H1 (cell line): ENCODE data around the gene NTN1. TPM values are rescaled to one million over a fixed set of nuclear protein-coding genes. Genes with fewer than 3 reads are reported as not detected.

Source experiments
- CTCF ChIA-PET: fragments of 300-600 bp; sonication (Branson Sonifier 250); formaldehyde crosslinking; loops from one replicate; lab custom pipeline; 2021; ENCODE audit not compliant: partially characterized antibody; lab: Charles Lee
- POLR2A ChIA-PET: fragments of 300-600 bp; sonication (Branson Sonifier 250); formaldehyde crosslinking; loops from one replicate; lab custom pipeline; 2021; ENCODE audit warnings: inconsistent platforms; ENCODE audit not compliant: partially characterized antibody; lab: Charles Lee
- DNase-seq, 2 experiments: peaks; one replicate each; pipeline versions ENCODE4 v3.0.0 to v3.0.0-alpha.2; 2010 to 2022; ENCODE audit warnings: low spot score in 2 of 2, low read depth in 1 of 2, mixed read lengths in 1 of 2
- FAIRE-seq: peaks from 2 replicates; lab custom pipeline; 2011; peaks lifted over from hg19 to GRCh38; lab: Jason Lieb, UNC
- H2AFZ ChIP-seq: 2 replicates; pipeline ENCODE4 v1.8.1; 2012; ENCODE audit warnings: low read length, inconsistent platforms
- H2AK5ac ChIP-seq: 2 replicates; pipeline ENCODE4 v1.6.1; 2013; ENCODE audit warnings: low read depth, low read length
- H2BK120ac ChIP-seq: replicated peaks from 2 replicates; pipeline ENCODE3; 2013; ENCODE audit warnings: low read depth, low read length, inconsistent platforms
- H2BK12ac ChIP-seq: 2 replicates; pipeline ENCODE4 v1.6.1; 2013; ENCODE audit warnings: low read depth, low read length
- H2BK15ac ChIP-seq: 2 replicates; pipeline ENCODE4 v1.6.1; 2013; ENCODE audit warnings: low read length
- H2BK20ac ChIP-seq: 2 replicates; pipeline ENCODE4 v1.6.1; 2013; ENCODE audit warnings: low read length
- H2BK5ac ChIP-seq: 2 replicates; pipeline ENCODE4 v1.6.1; 2013; ENCODE audit warnings: low read depth, low read length
- H3K14ac ChIP-seq: 2 replicates; pipeline ENCODE4 v1.6.1; 2013; ENCODE audit warnings: inconsistent platforms; ENCODE audit not compliant: insufficient read length
- H3K18ac ChIP-seq: 2 replicates; pipeline ENCODE4 v1.6.1; 2013; ENCODE audit warnings: low read length; ENCODE audit errors: extremely low read depth
- H3K23ac ChIP-seq: 2 replicates; pipeline ENCODE4 v1.6.1; 2013; ENCODE audit warnings: inconsistent platforms; ENCODE audit not compliant: insufficient read length
- H3K23me2 ChIP-seq: 2 replicates; pipeline ENCODE4 v1.6.1; 2013; ENCODE audit warnings: low read depth, low read length
- H3K27ac ChIP-seq: 2 replicates; pipeline ENCODE4 v1.6.1; 2011; ENCODE audit warnings: low read depth, low read length, inconsistent platforms
- H3K27me3 ChIP-seq, 4 experiments: replicated peaks in 1 of 4; 1 replicate in 1 of 4; 2 replicates in 3 of 4; pipeline versions ENCODE4 v1.6.1 to v1.8.1; 2011 to 2013; ENCODE audit warnings: low read length in 3 of 4, mild to moderate bottlenecking in 3 of 4, inconsistent platforms in 2 of 4, mixed read lengths in 2 of 4, moderate library complexity in 1 of 4; ENCODE audit not compliant: control insufficient read depth in 3 of 4, insufficient read depth in 3 of 4; ENCODE audit errors: extremely low read depth in 1 of 4
- H3K36me3 ChIP-seq, 4 experiments: 2 replicates each; pipeline versions ENCODE4 v1.6.1 to v1.8.1; 2011 to 2013; ENCODE audit warnings: mild to moderate bottlenecking in 4 of 4, low read length in 3 of 4, moderate library complexity in 2 of 4, control low read depth in 1 of 4, inconsistent platforms in 1 of 4; ENCODE audit not compliant: insufficient read depth in 4 of 4, control insufficient read depth in 2 of 4
- H3K4ac ChIP-seq: replicated peaks from 2 replicates; pipeline ENCODE3; 2013; ENCODE audit warnings: low read length, low read depth, mixed read lengths, inconsistent platforms; ENCODE audit not compliant: insufficient read length
- H3K4me1 ChIP-seq, 4 experiments: replicated peaks in 1 of 4; 1 replicate in 1 of 4; 2 replicates in 3 of 4; pipeline versions ENCODE4 v1.6.1 to v1.8.1; 2011 to 2013; ENCODE audit warnings: low read length in 3 of 4, inconsistent platforms in 2 of 4, mixed read lengths in 1 of 4; ENCODE audit not compliant: insufficient read depth in 4 of 4, control insufficient read depth in 3 of 4
- H3K4me2 ChIP-seq, 2 experiments: 2 replicates each; pipeline versions ENCODE4 v1.6.1 to v1.8.1; 2011 to 2013; ENCODE audit warnings: low read depth in 2 of 2, low read length in 2 of 2, control low read depth in 1 of 2, inconsistent platforms in 1 of 2, mild to moderate bottlenecking in 1 of 2; ENCODE audit not compliant: insufficient read depth in 1 of 2
- H3K4me3 ChIP-seq, 4 experiments: fragments of 200-600, 300-600 bp in 1 of 4; sonication (generic), shearing (Covaris generic), sonication (Bioruptor Twin) in 1 of 4; 2 replicates each; pipeline versions ENCODE4 v1.5.1 to v1.8.1; 2011 to 2016; ENCODE audit warnings: low read length in 4 of 4, low read depth in 3 of 4, control low read depth in 2 of 4, inconsistent platforms in 2 of 4, mild to moderate bottlenecking in 2 of 4, mixed read lengths in 1 of 4, moderate library complexity in 1 of 4; ENCODE audit not compliant: insufficient read depth in 2 of 4; ENCODE audit errors: extremely low read depth in 1 of 4
- H3K56ac ChIP-seq: replicated peaks from 2 replicates; pipeline ENCODE3; 2013; ENCODE audit warnings: low read depth, mild to moderate bottlenecking, mixed read lengths, low read length, inconsistent platforms; ENCODE audit not compliant: insufficient read length
- H3K79me1 ChIP-seq: 2 replicates; pipeline ENCODE4 v1.6.1; 2013; ENCODE audit warnings: low read depth, low read length, control low read depth
- H3K79me2 ChIP-seq, 2 experiments: 2 replicates each; pipeline versions ENCODE4 v1.6.1 to v1.8.1; 2012 to 2013; ENCODE audit warnings: low read length in 2 of 2, mild to moderate bottlenecking in 2 of 2, inconsistent platforms in 1 of 2; ENCODE audit not compliant: insufficient read depth in 2 of 2, control insufficient read depth in 1 of 2
- H3K9ac ChIP-seq, 4 experiments: replicated peaks in 1 of 4; 1 replicate in 1 of 4; 2 replicates in 3 of 4; pipeline versions ENCODE4 v1.6.1 to v1.8.1; 2011 to 2013; ENCODE audit warnings: low read depth in 3 of 4, low read length in 3 of 4, control low read depth in 2 of 4, mild to moderate bottlenecking in 2 of 4, moderate library complexity in 2 of 4, inconsistent platforms in 1 of 4; ENCODE audit errors: extremely low read depth in 1 of 4
- H3K9me3 ChIP-seq, 2 experiments: 2 replicates each; pipeline versions ENCODE4 v1.6.1 to v1.8.1; 2012 to 2013; ENCODE audit warnings: mild to moderate bottlenecking in 2 of 2, moderate library complexity in 2 of 2, control low read depth in 1 of 2, inconsistent platforms in 1 of 2, low read depth in 1 of 2, low read length in 1 of 2, mixed read lengths in 1 of 2; ENCODE audit not compliant: insufficient read depth in 2 of 2
- H4K20me1 ChIP-seq, 2 experiments: replicated peaks in 1 of 2; 2 replicates each; pipeline versions ENCODE3 to v1.8.1; 2011 to 2013; ENCODE audit warnings: inconsistent platforms in 2 of 2, low read length in 2 of 2, mild to moderate bottlenecking in 1 of 2; ENCODE audit not compliant: insufficient read depth in 2 of 2, control insufficient read depth in 1 of 2
- H4K5ac ChIP-seq: 2 replicates; pipeline ENCODE4 v1.6.1; 2013; ENCODE audit warnings: low read length, low read depth, mixed read lengths, inconsistent platforms; ENCODE audit not compliant: insufficient read length
- H4K8ac ChIP-seq: 2 replicates; pipeline ENCODE4 v1.8.0; 2013; ENCODE audit warnings: mild to moderate bottlenecking, moderate library complexity, low read length, inconsistent platforms; ENCODE audit not compliant: insufficient read depth; ENCODE audit errors: extremely low read depth
- H4K91ac ChIP-seq: replicated peaks from 2 replicates; pipeline ENCODE3; 2013; ENCODE audit warnings: low read length, mixed read lengths, inconsistent platforms; ENCODE audit not compliant: insufficient read length
- BCL11A ChIP-seq, 2 experiments: IDR thresholded peaks; one replicate each; pipeline ENCODE4 v1.6.1; 2011; ENCODE audit warnings: low read depth in 2 of 2, low read length in 2 of 2, mild to moderate bottlenecking in 2 of 2
- CTBP2 ChIP-seq: IDR thresholded peaks from 2 replicates; pipeline ENCODE4 v1.7.0; 2011; ENCODE audit warnings: borderline replicate concordance, mild to moderate bottlenecking, moderate library complexity, mixed read lengths, low read length; ENCODE audit not compliant: insufficient read depth, insufficient read length
- EZH2 ChIP-seq: fragments of 200-600 bp; sonication (generic); IDR thresholded peaks from 2 replicates; pipeline ENCODE4 v1.7.1; 2012; ENCODE audit warnings: low read depth, mild to moderate bottlenecking, moderate library complexity, low read length, inconsistent platforms; ENCODE audit not compliant: severe bottlenecking
- FOSL1 ChIP-seq: IDR thresholded peaks from 2 replicates; pipeline ENCODE4 v1.6.1; 2011; ENCODE audit warnings: mild to moderate bottlenecking, low read depth, low read length, moderate library complexity; ENCODE audit not compliant: insufficient read depth
- JUND ChIP-seq: IDR thresholded peaks from 2 replicates; pipeline ENCODE4 v1.6.1; 2011; ENCODE audit warnings: mild to moderate bottlenecking, improper control_type of control experiment, low read length
- KDM1A ChIP-seq: fragments of 200-600, 300-600 bp; sonication (generic); IDR thresholded peaks from 2 replicates; pipeline ENCODE4 v1.7.1; 2016; ENCODE audit warnings: mild to moderate bottlenecking, low read length, borderline replicate concordance
- SIRT6 ChIP-seq: IDR thresholded peaks from one replicate; pipeline ENCODE4 v1.7.1; 2012; ENCODE audit warnings: low read length, inconsistent platforms
- SP1 ChIP-seq: IDR thresholded peaks from 2 replicates; pipeline ENCODE4 v1.6.1; 2011; ENCODE audit warnings: low read depth, low read length
- SP4 ChIP-seq: IDR thresholded peaks from 2 replicates; pipeline ENCODE4 v1.6.1; 2012; ENCODE audit warnings: low read length, inconsistent platforms
- SRF ChIP-seq: IDR thresholded peaks from 2 replicates; pipeline ENCODE4 v1.6.1; 2011; ENCODE audit warnings: mild to moderate bottlenecking, low read depth, low read length, moderate library complexity
- TCF12 ChIP-seq: IDR thresholded peaks from 2 replicates; pipeline ENCODE4 v1.6.1; 2011; ENCODE audit warnings: low read depth, mild to moderate bottlenecking, low read length
- ZNF274 ChIP-seq: IDR thresholded peaks from 2 replicates; pipeline ENCODE4 v1.7.0; 2012; ENCODE audit warnings: low read length, borderline replicate concordance; ENCODE audit errors: extremely low read depth
- WGBS, 2 experiments: shearing (Covaris generic) in 1 of 2; methylation state at CpG; one replicate each; pipeline versions ENCODE4 v1.1.6 to v1.1.7; 2013 to 2015; ENCODE audit warnings: low lambda C conversion rate in 2 of 2, mixed read lengths in 2 of 2, inconsistent platforms in 1 of 2, low coverage in 1 of 2, missing lambda C conversion rate in 1 of 2; ENCODE audit not compliant: insufficient replicate concordance in 2 of 2, insufficient coverage in 1 of 2, insufficient read length in 1 of 2; ENCODE audit errors: extremely low coverage in 1 of 2, missing lambda C conversion rate in 1 of 2; 5-methylcytosine and 5-hydroxymethylcytosine counted together
- polyA plus RNA-seq, 7 experiments: library from polyadenylated mRNA; depleted of rRNA in 3 of 7; stranded (reverse) in 5 of 7; unstranded in 2 of 7; fragments of >200 nt in 5 of 7; fragments of 200-250 nt in 2 of 7; gene quantifications; 1 replicate in 5 of 7; 2 replicates in 1 of 7; 4 replicates in 1 of 7; pipeline versions ENCODE4 v1.2.1 to v1.2.3, GENCODE V29; 2011 to 2013; ENCODE audit warnings: missing spikeins in 2 of 7, mixed read lengths in 2 of 7
- total RNA-seq: library from RNA; stranded (reverse); fragmentation: NEBNext Ultra II Directional; extraction: Animal tissue kit (Norgen Biotek cat#: 25700); gene quantifications from 2 replicates; pipeline ENCODE4 v1.2.1, GENCODE V29; 2021
- TF ChIP-seq, protein P1 (sequence below), 3 experiments: IDR thresholded peaks; 1 replicate in 2 of 3; 2 replicates in 1 of 3; pipeline versions ENCODE4 v1.5.1 to v1.6.1; 2011; ENCODE audit warnings: low read length in 3 of 3, mild to moderate bottlenecking in 3 of 3, inconsistent platforms in 2 of 3, low read depth in 1 of 3, moderate library complexity in 1 of 3; ENCODE audit not compliant: insufficient read depth in 1 of 3; ENCODE audit errors: control extremely low read depth in 1 of 3

NTN1 gene
- total and polyA plus RNA-seq, 2 of the 8 experiments (the other 6 are each of a cell fraction or from before 2014, with no cell fraction given): 2.0 to 2.3 TPM

DNA sequence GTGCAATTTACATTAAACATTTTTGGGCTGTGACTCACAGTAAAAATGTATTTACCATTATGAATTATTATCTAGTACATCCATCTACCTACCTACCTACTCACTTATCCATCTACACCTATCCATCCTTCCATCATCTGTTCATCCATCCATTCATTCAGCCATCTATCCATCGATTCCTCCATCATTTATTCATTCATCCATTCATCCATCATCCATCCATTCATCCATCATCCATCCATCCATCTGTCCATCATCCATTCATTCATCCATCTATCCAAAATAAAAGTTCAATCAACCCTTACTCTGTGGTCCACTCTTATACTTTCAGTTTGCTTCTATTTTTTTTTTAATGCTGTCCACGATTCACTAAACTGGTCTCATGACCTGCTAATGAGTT lies 118.4 kb downstream of the NTN1 start:
- Histone ChIP-seq H3K23ac (no peak overlapping the region), H4K8ac (no peak overlapping the region), H2BK20ac (no peak overlapping the region), H2BK120ac (no peak overlapping the region), H4K20me1 (no peaks in the 10 kb centered on the region), H3K4me1 (no peaks in the 10 kb centered on the region), H4K5ac (no peak overlapping the region), H3K27me3 (no peaks in the 10 kb centered on the region), H3K9me3 (no peaks in the 10 kb centered on the region), H3K18ac (no peak overlapping the region), H3K79me1 (no peaks in the 10 kb centered on the region), H2BK5ac (no peak overlapping the region), H2BK15ac (no peak overlapping the region), H3K9ac (no peak overlapping the region), H3K79me2 (no peaks in the 10 kb centered on the region), H3K4me2 (no peak overlapping the region), H3K36me3 (no peaks in the 10 kb centered on the region), H4K91ac (no peak overlapping the region), H3K56ac (no peak overlapping the region), H2AFZ (no peak overlapping the region), H3K23me2 (no peaks in the 10 kb centered on the region; the same call in 1 of the 2 replicates), H3K27ac (no peak overlapping the region), H2BK12ac (no peak overlapping the region), H2AK5ac (no peak overlapping the region), H3K14ac (no peak overlapping the region), H3K4ac (no peak overlapping the region), H3K4me3 (no peak overlapping the region)
- whole genome bisulfite sequencing, 2 experiments: 89 to 100% methylated on average over 1 to 2 of the region's 2 CpGs
- CTCF ChIA-PET: interaction anchor here (1.1 to 3.3 kb wide), 4 partner anchors 19 to 142 kb away, joined by 3 to 9 read pairs (median 4); no protein-coding TSS in a partner anchor
- POLR2A ChIA-PET: no interaction called here
- no peak for DNase-seq
- no peak for FAIRE-seq
- TF ChIP-seq EZH2 (no peak), TCF12 (no peak), SP1 (no peak), SIRT6 (no peak), KDM1A (no peak), SRF (no peak), ZNF274 (no peak), FOSL1 (no peak), BCL11A (IDR thresholded peaks at IDR 0.05; ENCODE audit: low read depth in 2 of 2, low read length in 2 of 2) (no peak), JUND (no peak), CTBP2 (no peak), SP4 (no peak)
- TF ChIP-seq, protein P1, sequence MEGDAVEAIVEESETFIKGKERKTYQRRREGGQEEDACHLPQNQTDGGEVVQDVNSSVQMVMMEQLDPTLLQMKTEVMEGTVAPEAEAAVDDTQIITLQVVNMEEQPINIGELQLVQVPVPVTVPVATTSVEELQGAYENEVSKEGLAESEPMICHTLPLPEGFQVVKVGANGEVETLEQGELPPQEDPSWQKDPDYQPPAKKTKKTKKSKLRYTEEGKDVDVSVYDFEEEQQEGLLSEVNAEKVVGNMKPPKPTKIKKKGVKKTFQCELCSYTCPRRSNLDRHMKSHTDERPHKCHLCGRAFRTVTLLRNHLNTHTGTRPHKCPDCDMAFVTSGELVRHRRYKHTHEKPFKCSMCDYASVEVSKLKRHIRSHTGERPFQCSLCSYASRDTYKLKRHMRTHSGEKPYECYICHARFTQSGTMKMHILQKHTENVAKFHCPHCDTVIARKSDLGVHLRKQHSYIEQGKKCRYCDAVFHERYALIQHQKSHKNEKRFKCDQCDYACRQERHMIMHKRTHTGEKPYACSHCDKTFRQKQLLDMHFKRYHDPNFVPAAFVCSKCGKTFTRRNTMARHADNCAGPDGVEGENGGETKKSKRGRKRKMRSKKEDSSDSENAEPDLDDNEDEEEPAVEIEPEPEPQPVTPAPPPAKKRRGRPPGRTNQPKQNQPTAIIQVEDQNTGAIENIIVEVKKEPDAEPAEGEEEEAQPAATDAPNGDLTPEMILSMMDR (IDR thresholded peaks at IDR 0.05; ENCODE audit: control extremely low read depth in 1 of 3, insufficient read depth in 1 of 3, low read depth in 1 of 3, low read length in 3 of 3): no peak
